ENCODE results near the gene NTN1. TPM values are rescaled to one million over a fixed set of nuclear protein-coding genes. Genes with fewer than 3 reads are reported as not detected.

NTN1 gene
- total RNA-seq, 1 experiment from 2014 or later = 1.2 TPM

- H4K8ac ChIP-seq (replicated peaks; ENCODE audit: insufficient read length, low read depth, low read length) = no peak overlapping the region
- TF ChIP-seq CTCF (conservative IDR thresholded peaks at IDR 0.05) = no peak
- no peaks in the 10 kb centered on the region for H3K79me2 ChIP-seq (ENCODE audit: insufficient read depth, low read length)
- no peak overlapping the region for H2BK12ac ChIP-seq (ENCODE audit: insufficient read length, low read depth, low read length)
- H3K27ac ChIP-seq (ENCODE audit: insufficient read length, low read depth, low read length) = no peak overlapping the region
- H3K23me2 ChIP-seq (ENCODE audit: insufficient read length, low read depth, low read length, poor library complexity, severe bottlenecking) = no peaks in the 10 kb centered on the region
- no peaks in the 10 kb centered on the region; the same call in 1 of the 2 replicates for H3K4me1 ChIP-seq (ENCODE audit: insufficient read depth, low read length)
- H2AK5ac ChIP-seq (ENCODE audit: insufficient read length, low read length) = no peak overlapping the region
- H3K56ac ChIP-seq (ENCODE audit: insufficient read length, low read depth, low read length) = no peak overlapping the region
- H4K91ac ChIP-seq (ENCODE audit: insufficient read length, low read depth, low read length) = no peak overlapping the region
- H3K18ac ChIP-seq (ENCODE audit: insufficient read length, low read depth, low read length) = no peak overlapping the region
- H3K4me1 Mint-ChIP-seq = no peaks in the 10 kb centered on the region
- peaks cover 6% of the 10 kb centered on the region for H4K20me1 ChIP-seq (ENCODE audit: control insufficient read depth, insufficient read depth, insufficient read length)
- H4K5ac ChIP-seq (ENCODE audit: insufficient read length, low read depth, low read length) = no peak overlapping the region
- no peaks in the 10 kb centered on the region for H3K9me3 Mint-ChIP-seq
- H3K4me2 ChIP-seq (ENCODE audit: insufficient read depth, insufficient read length, low read length) = no peak overlapping the region
- H3K4ac ChIP-seq (ENCODE audit: low read depth, low read length) = no peak overlapping the region
- H2BK5ac ChIP-seq (ENCODE audit: insufficient read length, low read length) = no peak overlapping the region
- H3K27me3 Mint-ChIP-seq (ENCODE audit: low read depth) = no peaks in the 10 kb centered on the region; the same call in 1 of the 2 replicates
- no peak overlapping the region for H3T11ph ChIP-seq (ENCODE audit: low read length)
- no peak overlapping the region for H3K4me3 Mint-ChIP-seq
- no peak overlapping the region; a peak in 1 of 7 replicates for H3K27ac Mint-ChIP-seq
- no peak overlapping the region for H3K9ac ChIP-seq (ENCODE audit: extremely low read depth, insufficient read length, low read length)
- no peaks in the 10 kb centered on the region for H3K9me3 ChIP-seq (ENCODE audit: control insufficient read depth, low read depth, low read length)
- H2AFZ ChIP-seq (ENCODE audit: low read length) = no peak overlapping the region
- no peak for DNase-seq
- H2BK120ac ChIP-seq (ENCODE audit: low read depth, low read length, poor library complexity, severe bottlenecking) = no peak overlapping the region
- H3K14ac ChIP-seq (ENCODE audit: insufficient read depth, low read length) = no peak overlapping the region
- no peaks in the 10 kb centered on the region for H3K36me3 Mint-ChIP-seq (ENCODE audit: insufficient read depth in 1 of 3, low read depth in 3 of 3)
- H3K27me3 ChIP-seq (ENCODE audit: insufficient read depth, low read length) = no peaks in the 10 kb centered on the region
- no peak overlapping the region for H2BK20ac ChIP-seq (ENCODE audit: low read depth, low read length, poor library complexity, severe bottlenecking)
- no CpG with 5 or more reads among the region's 15 CpGs for WGBS (ENCODE audit: extremely low coverage, insufficient read length, low lambda C conversion rate)
- no peak overlapping the region for H3K23ac ChIP-seq (ENCODE audit: insufficient read length, low read depth, low read length)
- H3K79me1 ChIP-seq (ENCODE audit: insufficient read depth, low read depth, low read length, poor library complexity, severe bottlenecking) = no peaks in the 10 kb centered on the region
- H2BK15ac ChIP-seq (ENCODE audit: low read depth, low read length) = no peak overlapping the region
These were observed 209.0 kb downstream of the NTN1 start for GRCh38 chr17:9230346-9230745.
